HepG2 (cell line): Measurements from ENCODE around the gene CCDC69. TPM values are rescaled to one million over a fixed set of nuclear protein-coding genes. Genes with fewer than 3 reads are reported as not detected.

ENCODE experiments used
- BHLHE40 ChIP-seq: IDR thresholded peaks from 2 replicates; pipeline ENCODE4 v1.6.1; 2011; ENCODE audit warnings: low read length, improper control_type of control experiment
- CBX2 ChIP-seq, 2 experiments: fragments of 200-600 bp in 1 of 2; sonication (generic); formaldehyde crosslinking in 1 of 2; IDR thresholded peaks; 2 replicates each; pipeline versions ENCODE4 v1.7.0 to v1.8.1; 2018 to 2022; ENCODE audit warnings: low read depth in 2 of 2, low read length in 1 of 2, mild to moderate bottlenecking in 1 of 2, missing genetic modification reagents in 1 of 2
- DBP ChIP-seq: sonication (generic); formaldehyde crosslinking; IDR thresholded peaks from 2 replicates; pipeline ENCODE4 v1.4.0; 2020; ENCODE audit warnings: missing genetic modification reagents; ENCODE audit errors: not compliant biosample characterization
- ETS1 ChIP-seq: sonication (generic); formaldehyde crosslinking; IDR thresholded peaks from 2 replicates; pipeline ENCODE4 v1.4.0; 2020; ENCODE audit warnings: missing genetic modification reagents
- GABPB1 ChIP-seq: IDR thresholded peaks from 2 replicates; pipeline ENCODE4 v1.6.1; 2016; ENCODE audit warnings: mild to moderate bottlenecking, missing genetic modification reagents, moderate library complexity, missing compliant biosample characterization
- HMGXB3 ChIP-seq: sonication (generic); formaldehyde crosslinking; IDR thresholded peaks from 2 replicates; pipeline ENCODE4 v1.4.0; 2020; ENCODE audit warnings: missing genetic modification reagents, borderline replicate concordance
- HNRNPLL ChIP-seq: fragments of 200-400 bp; formaldehyde crosslinking; IDR thresholded peaks from 2 replicates; pipeline ENCODE4 v1.6.1; 2017; ENCODE audit warnings: mild to moderate bottlenecking, low read depth, low read length; ENCODE audit not compliant: poor library complexity, severe bottlenecking
- JARID2 ChIP-seq: sonication (generic); formaldehyde crosslinking; IDR thresholded peaks from 2 replicates; pipeline ENCODE4 v1.8.1; 2023; ENCODE audit warnings: missing genetic modification reagents, inconsistent platforms; ENCODE audit not compliant: insufficient replicate concordance
- SAP130 ChIP-seq: IDR thresholded peaks from 2 replicates; pipeline ENCODE4 v1.6.1; 2016; ENCODE audit warnings: low read depth
- UBTF ChIP-seq: sonication (generic); formaldehyde crosslinking; IDR thresholded peaks from 2 replicates; pipeline ENCODE4 v1.4.0; 2020; ENCODE audit warnings: mild to moderate bottlenecking, missing genetic modification reagents
- ZBTB43 ChIP-seq: sonication (generic); formaldehyde crosslinking; conservative IDR thresholded peaks from 2 replicates; pipeline ENCODE4 v1.4.0; 2020; ENCODE audit warnings: missing genetic modification reagents
- ZFX ChIP-seq: sonication (generic); formaldehyde crosslinking; IDR thresholded peaks from 2 replicates; pipeline ENCODE4 v1.4.0; 2020; ENCODE audit warnings: mild to moderate bottlenecking, low read depth, missing genetic modification reagents, moderate library complexity
- ZNF205 ChIP-seq: IDR thresholded peaks from 2 replicates; pipeline ENCODE4 v1.6.1; 2018; ENCODE audit warnings: missing biosample characterization, missing genetic modification reagents
- ZNF30 ChIP-seq: sonication (generic); formaldehyde crosslinking; IDR thresholded peaks from 2 replicates; pipeline ENCODE4 v1.5.0; 2020; ENCODE audit warnings: mild to moderate bottlenecking, missing genetic modification reagents
- ZNF501 ChIP-seq: sonication (generic); formaldehyde crosslinking; IDR thresholded peaks from 2 replicates; pipeline ENCODE4 v1.5.1; 2020; ENCODE audit warnings: mild to moderate bottlenecking, moderate library complexity, missing genetic modification reagents
- ZNF558 ChIP-seq: sonication (generic); formaldehyde crosslinking; IDR thresholded peaks from 2 replicates; pipeline ENCODE4 v1.9.0; 2022; ENCODE audit warnings: mild to moderate bottlenecking, missing genetic modification reagents, borderline replicate concordance
- ZNF576 ChIP-seq: sonication (generic); formaldehyde crosslinking; IDR thresholded peaks from 2 replicates; pipeline ENCODE4 v1.4.0; 2020; ENCODE audit warnings: mild to moderate bottlenecking, missing genetic modification reagents
- polyA plus RNA-seq, 8 experiments: library from polyadenylated mRNA; depleted of rRNA in 3 of 8; stranded (reverse) in 7 of 8; unstranded in 1 of 8; fragments of >200 nt; fragmentation: Illumina TruSeq in 4 of 8; extraction: Trizol in 4 of 8; gene quantifications; 2 replicates each; pipeline versions ENCODE4 v1.2.1 to v1.2.3, GENCODE V29; 2011 to 2016; ENCODE audit warnings: low read depth in 4 of 8, missing spikeins in 1 of 8, mixed read lengths in 1 of 8; ENCODE audit not compliant: insufficient read depth in 1 of 8
- total RNA-seq, 5 experiments: library from RNA; depleted of rRNA; stranded (reverse); fragments of >200 nt; fragmentation: Illumina TruSeq; extraction: Trizol; gene quantifications; 2 replicates each; pipeline ENCODE4 v1.2.3, GENCODE V29; 2016; ENCODE audit warnings: low read depth in 1 of 5

Gene CCDC69
- total and polyA plus RNA-seq, 2 of the 13 experiments (the other 11 are each of a cell fraction or from before 2014, with no cell fraction given) = 12.2 to 45.2 TPM

DNA sequence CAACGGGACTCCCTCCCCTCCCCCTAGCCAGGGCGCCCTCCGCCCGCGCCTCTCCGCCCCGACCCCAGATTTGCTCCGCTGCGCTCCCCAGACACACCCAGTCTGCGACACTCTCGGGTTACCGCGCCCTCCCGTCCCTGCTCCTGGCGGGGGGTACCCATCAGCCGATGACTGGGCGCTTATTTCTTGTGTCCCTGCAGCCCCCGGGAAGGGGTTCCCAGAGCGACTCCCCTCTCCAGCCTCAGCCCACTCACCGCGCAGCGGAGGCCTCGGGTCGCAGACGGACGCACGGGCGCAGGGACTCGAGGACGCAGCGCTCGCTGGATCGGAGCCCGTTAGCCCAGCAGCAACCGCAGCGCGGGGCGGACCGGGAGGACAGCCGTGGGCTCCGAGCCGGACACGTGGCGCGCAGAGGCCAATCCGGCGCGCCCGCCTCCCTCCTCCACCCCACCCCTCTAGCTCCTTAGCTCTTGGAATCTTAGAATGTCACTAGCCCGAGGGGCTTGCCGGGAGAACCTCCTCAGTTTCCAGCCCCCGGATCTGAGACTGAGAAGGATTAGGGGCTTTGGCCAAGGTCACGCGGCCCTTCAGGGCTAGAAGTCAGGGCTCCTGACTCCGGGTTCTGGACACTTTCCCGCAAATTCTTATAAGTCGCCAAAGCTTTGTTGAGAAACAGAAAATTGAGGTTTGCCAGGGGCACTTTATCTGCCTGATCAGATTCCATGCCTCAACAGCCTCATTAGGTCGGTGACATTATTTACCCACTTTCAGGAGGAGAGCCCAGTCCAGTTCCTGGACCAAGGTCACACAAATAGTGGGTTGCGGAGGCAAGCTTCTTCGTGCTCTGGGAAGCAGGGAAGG lies 66.2 kb downstream of the CCDC69 start, which contains the start of gene ANXA6 (continued):
- peak; percentile 85 for TF ChIP-seq UBTF (CRISPR knock-in tag)
- no peak for TF ChIP-seq ETS1 (CRISPR knock-in tag)
- TF ChIP-seq ZNF30 (CRISPR knock-in tag) = peak; percentile 81; the same call in 1 of the 2 replicates
- no peak for TF ChIP-seq CBX2 (IDR thresholded peaks at IDR 0.05; ENCODE audit: low read depth, low read length)
- no peak for TF ChIP-seq CBX2 (CRISPR knock-in tag; IDR thresholded peaks at IDR 0.05; ENCODE audit: low read depth)
- TF ChIP-seq SAP130 = peak; percentile 86
- no peak for TF ChIP-seq DBP
- peak; percentile 37; the same call in 1 of the 2 replicates for TF ChIP-seq ZNF501 (CRISPR knock-in tag)
- peak; percentile 52; the same call in 1 of the 2 replicates for TF ChIP-seq ZFX (CRISPR knock-in tag)
- peak; percentile 1 for TF ChIP-seq JARID2 (CRISPR knock-in tag)
- peak; percentile 77 for TF ChIP-seq HNRNPLL
- TF ChIP-seq ZNF576 (CRISPR knock-in tag) = no peak
- TF ChIP-seq ZNF558 (CRISPR knock-in tag) = peak; percentile 46; the same call in 1 of the 2 replicates
- no peak for TF ChIP-seq BHLHE40
- peak; percentile 64; the same call in 1 of the 2 replicates for TF ChIP-seq GABPB1 (CRISPR knock-in tag)
- no peak for TF ChIP-seq HMGXB3 (CRISPR knock-in tag)
- TF ChIP-seq ZBTB43 (CRISPR knock-in tag) = 0 out of 2 replicates have a peak, but pooled peaks have one; percentile 40
- no peak; the same call in 1 of the 2 replicates for TF ChIP-seq ZNF205 (CRISPR knock-in tag)
